ENCODE data around the gene TMA7B. TPM values are rescaled to one million over a fixed set of nuclear protein-coding genes. Genes with fewer than 3 reads are reported as not detected.

Gene TMA7B
- total RNA-seq, 6 experiments from 2014 or later: not detected

DNA sequence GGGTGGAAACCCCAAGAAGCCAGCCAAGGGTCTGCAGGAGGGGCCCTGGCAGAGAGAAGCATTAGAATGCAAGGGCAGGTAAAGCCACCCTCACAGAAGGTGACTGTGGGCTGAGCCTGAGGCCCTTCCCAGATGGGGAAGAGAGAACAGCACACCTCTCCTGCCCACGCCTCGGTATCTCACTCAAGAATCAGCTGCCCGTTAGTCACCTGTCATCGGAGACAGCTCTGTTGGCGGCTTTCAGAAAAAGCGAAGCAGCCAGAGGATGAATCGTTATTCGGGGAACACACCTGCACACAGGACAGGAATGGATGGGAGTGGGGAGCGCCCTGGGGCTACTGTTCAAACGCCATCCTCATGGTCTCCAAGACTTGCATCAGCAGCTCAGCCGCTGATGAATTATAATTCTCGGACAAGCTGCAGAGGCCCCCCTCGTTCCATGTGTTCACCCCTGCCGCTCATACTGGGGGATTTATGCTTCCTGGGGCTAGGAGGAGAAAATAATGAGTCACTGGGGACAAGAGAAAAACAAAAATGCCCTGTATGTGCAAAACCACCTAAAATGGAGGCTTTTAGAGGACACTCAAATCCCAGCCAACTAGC, 21.6 kb upstream of the TMA7B start:
- Mint-ChIP-seq H3K9me3 (no peaks in the 10 kb centered on the region), H3K4me3 (no peak overlapping the region), H3K27ac (no peak overlapping the region), H3K27me3 (ENCODE audit: insufficient read depth) (peaks cover 40% of the 10 kb centered on the region), H3K36me3 (ENCODE audit: low read depth) (no peaks in the 10 kb centered on the region), H3K4me1 (ENCODE audit: low read depth) (no peaks in the 10 kb centered on the region)
- TF ChIP-seq, protein P1, sequence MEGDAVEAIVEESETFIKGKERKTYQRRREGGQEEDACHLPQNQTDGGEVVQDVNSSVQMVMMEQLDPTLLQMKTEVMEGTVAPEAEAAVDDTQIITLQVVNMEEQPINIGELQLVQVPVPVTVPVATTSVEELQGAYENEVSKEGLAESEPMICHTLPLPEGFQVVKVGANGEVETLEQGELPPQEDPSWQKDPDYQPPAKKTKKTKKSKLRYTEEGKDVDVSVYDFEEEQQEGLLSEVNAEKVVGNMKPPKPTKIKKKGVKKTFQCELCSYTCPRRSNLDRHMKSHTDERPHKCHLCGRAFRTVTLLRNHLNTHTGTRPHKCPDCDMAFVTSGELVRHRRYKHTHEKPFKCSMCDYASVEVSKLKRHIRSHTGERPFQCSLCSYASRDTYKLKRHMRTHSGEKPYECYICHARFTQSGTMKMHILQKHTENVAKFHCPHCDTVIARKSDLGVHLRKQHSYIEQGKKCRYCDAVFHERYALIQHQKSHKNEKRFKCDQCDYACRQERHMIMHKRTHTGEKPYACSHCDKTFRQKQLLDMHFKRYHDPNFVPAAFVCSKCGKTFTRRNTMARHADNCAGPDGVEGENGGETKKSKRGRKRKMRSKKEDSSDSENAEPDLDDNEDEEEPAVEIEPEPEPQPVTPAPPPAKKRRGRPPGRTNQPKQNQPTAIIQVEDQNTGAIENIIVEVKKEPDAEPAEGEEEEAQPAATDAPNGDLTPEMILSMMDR (IDR thresholded peaks at IDR 0.05): no peak
- no peak for DNase-seq

- no peaks in the 10 kb centered on the region for H3K4me1 Mint-ChIP-seq (ENCODE audit: low read depth)
- H3K27me3 Mint-ChIP-seq (ENCODE audit: insufficient read depth): peaks cover 31% of the 10 kb centered on the region
- no peak for DNase-seq
- H3K4me3 Mint-ChIP-seq: no peak overlapping the region
- no peaks in the 10 kb centered on the region for H3K36me3 Mint-ChIP-seq (ENCODE audit: low read depth)
- H3K9me3 Mint-ChIP-seq: no peaks in the 10 kb centered on the region
- TF ChIP-seq, protein P1 (IDR thresholded peaks at IDR 0.05): no peak
- no peak overlapping the region for H3K27ac Mint-ChIP-seq
Observed at GRCh38 chr22:39939830-39940229, 20.4 kb upstream of the TMA7B start.

DNA sequence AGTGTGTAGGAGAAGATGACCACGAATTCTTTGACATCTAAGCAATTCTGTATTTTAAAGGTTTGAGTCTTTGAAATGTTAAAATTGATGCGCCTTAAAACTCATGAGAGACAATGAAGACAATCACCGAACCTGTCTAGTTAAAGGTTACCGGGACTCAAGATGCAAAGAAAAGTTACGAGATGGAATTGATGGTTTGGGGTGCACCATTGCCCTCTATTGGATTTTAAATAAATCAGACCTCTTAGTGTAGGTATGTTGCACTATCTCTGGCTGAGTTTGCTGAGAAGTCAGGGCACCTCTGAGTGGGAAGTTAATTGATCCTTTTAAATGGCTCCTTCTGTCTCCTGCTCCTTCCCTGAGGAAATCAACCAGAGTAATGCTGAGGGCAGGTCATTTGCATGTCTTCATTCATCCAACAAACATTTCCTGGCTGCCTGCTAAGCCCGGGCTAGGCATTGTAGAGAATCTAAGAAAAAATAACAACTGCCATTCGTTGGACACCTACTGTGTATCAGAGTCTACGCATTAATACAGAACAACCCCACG, 19.4 kb upstream of the TMA7B start:
- no peak overlapping the region for H3K27ac Mint-ChIP-seq
- H3K9me3 Mint-ChIP-seq: no peaks in the 10 kb centered on the region
- H3K36me3 Mint-ChIP-seq (ENCODE audit: low read depth): no peaks in the 10 kb centered on the region
- TF ChIP-seq, protein P1 (IDR thresholded peaks at IDR 0.05): no peak
- H3K27me3 Mint-ChIP-seq (ENCODE audit: insufficient read depth): peaks cover 27% of the 10 kb centered on the region
- H3K4me1 Mint-ChIP-seq (ENCODE audit: low read depth): no peaks in the 10 kb centered on the region
- no peak overlapping the region for H3K4me3 Mint-ChIP-seq
- DNase-seq: no peak

- TF ChIP-seq, protein P1 (IDR thresholded peaks at IDR 0.05): no peak
- H3K27ac Mint-ChIP-seq: no peak overlapping the region
- H3K4me3 Mint-ChIP-seq: no peak overlapping the region
- H3K36me3 Mint-ChIP-seq (ENCODE audit: low read depth): no peaks in the 10 kb centered on the region
- H3K27me3 Mint-ChIP-seq (ENCODE audit: insufficient read depth): peaks cover 23% of the 10 kb centered on the region
- DNase-seq: no peak
- no peaks in the 10 kb centered on the region for H3K9me3 Mint-ChIP-seq
- no peaks in the 10 kb centered on the region for H3K4me1 Mint-ChIP-seq (ENCODE audit: low read depth)
Observed at GRCh38 chr22:39941601-39942000, 18.6 kb upstream of the TMA7B start.

DNA sequence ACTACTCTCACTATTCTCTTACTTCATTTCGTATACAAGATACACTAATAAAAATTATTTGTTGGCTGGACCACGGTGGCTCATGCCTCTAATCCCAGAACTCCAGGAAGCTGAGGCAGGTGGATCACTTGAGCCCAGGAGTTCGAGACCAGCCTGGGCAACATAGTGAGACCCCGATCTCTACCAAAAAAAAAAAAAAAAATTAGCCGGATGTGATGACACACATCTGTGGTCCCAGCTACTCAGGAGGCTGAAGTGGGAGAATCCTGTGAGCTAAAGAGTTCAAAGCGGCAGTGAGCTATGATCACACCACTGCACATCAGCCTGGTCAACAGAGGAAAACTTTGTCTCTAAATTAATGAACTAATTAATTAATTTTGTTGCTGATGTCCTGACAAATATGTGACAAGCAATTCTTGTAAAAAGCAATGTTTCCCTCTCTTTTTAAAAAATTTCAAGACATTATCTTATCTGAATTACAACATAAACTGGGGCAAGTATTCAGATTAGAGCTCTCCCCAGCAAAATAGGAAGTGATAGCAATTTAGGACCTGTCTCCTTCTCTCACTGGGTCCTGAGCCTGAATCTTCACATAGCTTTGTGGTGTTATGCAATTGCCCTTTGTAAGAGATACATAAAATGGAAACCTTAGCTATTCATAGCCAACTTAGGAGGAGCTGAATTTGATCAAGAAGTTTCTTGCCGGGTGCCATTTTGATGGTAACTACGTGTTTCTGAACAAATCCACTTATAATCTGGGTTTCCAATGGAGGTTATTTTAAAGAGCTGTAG, 17.6 kb upstream of the TMA7B start:
- Mint-ChIP-seq H3K27me3 (ENCODE audit: insufficient read depth) (peaks cover 18% of the 10 kb centered on the region), H3K27ac (no peak overlapping the region), H3K36me3 (ENCODE audit: low read depth) (no peaks in the 10 kb centered on the region), H3K4me1 (ENCODE audit: low read depth) (no peaks in the 10 kb centered on the region), H3K9me3 (no peaks in the 10 kb centered on the region), H3K4me3 (no peak overlapping the region)
- DNase-seq: no peak
- TF ChIP-seq, protein P1 (IDR thresholded peaks at IDR 0.05): no peak
